Activated T-helper 1 cell treated with Interleukin-2 at 50 U/mL for 16 hours (primary cell): ENCODE results near the gene EDIL3.

Experiments used
- DNase-seq: peaks from one replicate; pipeline ENCODE4 v3.0.0-alpha.2; 2020; ENCODE audit warnings: low read depth

EDIL3 gene

DNA sequence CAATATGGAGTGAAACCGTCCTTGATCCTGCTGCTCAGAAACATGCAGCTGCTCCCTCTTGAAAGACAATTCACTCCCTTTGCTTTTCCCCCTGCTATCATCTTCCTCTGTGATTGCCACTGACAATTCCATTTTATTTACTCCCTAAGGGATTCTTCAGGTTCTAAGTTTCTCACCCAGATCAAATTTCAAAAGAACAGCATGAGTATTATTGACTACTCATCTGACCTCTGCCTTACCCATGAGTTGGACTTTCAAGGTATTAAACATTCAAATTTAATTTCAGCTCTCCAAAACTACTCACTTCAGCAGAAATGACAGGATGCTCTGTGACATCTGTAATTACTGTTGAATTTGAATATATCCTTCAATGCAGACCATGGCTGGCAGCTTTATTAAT lies 427.5 kb downstream of the EDIL3 start:
- DNase-seq, result no peak

DNA sequence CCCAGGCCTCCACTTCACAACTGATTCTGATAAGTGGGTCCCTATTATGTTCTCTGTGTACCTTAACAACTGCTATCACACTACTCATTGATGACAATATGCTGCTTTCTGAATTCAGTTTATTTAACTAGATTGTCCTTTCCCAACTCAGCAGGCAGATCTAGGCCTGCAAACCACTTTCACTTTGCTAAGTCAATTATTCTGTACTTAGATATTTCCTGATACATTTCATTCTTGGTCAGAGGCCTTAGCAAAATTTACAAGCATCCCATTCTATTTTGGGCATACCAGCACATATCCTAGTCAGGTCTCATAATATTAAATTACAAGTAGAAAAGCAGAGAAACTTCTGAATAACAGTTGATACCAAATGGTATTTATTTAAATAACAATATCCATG lies 428.3 kb downstream of the EDIL3 start:
- no peak for DNase-seq

DNA sequence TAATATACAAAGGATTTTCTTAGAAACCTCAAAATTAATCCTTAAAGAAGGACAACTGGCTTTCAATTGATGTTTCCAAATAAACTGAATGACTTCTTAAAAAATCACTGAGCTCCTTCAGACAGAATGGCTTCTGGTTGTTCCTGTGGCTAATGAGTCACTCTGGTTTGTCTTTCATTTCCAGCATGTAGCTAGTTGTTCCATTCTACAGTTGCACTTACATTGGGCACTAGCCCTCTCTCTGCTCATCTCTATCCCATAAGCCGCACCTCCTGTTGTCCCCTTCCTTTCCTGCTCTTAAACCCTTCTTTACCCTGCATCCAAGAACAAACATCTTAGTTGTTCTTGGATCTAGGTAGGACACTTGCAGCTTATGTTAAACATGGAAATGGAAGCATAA lies 428.8 kb downstream of the EDIL3 start:
- DNase-seq, result no peak

DNA sequence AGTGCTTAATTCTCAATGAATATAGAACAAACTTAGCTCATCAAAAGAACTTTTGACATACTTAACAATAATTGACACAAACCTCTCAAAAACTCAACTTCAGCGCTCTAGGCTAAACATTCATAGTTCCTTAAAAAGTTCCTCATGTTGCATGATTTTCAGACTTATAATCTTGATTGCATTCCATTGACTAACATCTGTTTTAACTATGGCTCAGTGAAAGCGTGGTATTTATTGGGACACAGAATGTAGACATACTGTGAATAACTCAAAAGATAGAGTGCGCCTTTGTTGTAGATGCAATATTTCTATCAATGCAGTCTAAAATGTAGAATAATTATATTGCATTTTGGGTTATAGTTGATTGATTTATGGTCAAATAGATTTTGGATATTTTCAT lies 436.9 kb downstream of the EDIL3 start:
- DNase-seq, result no peak

DNA sequence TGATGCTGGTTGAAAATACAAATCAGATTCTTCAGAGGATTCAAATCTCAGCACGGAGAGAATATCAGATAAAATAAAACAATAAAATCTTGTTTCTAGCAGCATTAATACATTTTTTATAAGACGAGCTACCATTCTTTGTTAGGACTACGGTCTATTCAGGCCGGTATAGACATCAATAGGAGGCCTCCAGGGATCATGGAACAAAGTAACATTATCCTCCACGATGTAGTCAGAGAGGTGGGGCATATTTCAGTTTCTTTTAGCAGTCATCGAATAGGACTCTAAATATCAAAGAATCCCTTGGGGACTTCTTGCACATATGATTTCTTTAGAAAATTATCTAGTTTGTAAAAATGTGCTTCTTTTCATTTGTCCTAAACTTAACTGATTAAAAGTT lies 438.2 kb downstream of the EDIL3 start:
- DNase-seq, result no peak

DNA sequence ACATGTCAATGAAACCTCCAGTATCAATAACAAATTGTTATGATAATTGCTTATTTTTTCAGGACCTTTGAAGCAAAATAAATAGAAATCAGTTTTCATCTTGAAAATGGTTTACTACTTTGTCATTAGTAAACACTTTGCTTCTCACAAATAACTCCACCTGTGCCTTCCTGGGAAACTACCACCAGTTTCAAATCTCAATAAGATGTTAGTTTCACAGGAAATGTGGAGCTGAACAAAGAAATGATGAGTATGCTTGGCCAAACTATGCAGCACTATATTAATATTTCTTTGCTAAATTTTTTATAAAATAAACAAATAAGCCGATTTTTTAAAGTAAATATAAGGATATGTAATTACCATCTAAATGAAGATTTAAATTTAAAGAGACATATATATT lies 442.5 kb downstream of the EDIL3 start:
- no peak for DNase-seq

DNA sequence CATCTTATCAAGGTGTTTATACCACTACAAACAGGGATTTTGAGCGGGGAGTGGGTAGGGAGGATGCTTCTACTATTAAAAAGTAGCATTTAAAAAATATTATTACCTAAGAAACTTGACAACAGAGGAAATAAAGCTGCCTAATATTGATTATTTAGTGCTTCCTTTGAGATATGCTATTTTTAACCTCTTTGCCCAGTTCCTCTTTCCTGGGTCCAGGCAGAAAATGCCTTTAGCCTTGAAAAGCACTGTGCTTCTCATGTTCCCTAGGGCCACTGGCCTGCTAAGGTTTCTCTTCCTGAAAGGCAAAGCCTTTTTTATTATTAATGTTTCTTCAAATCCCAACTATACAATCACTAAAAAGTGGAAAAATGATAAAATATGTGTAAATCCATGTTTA lies 446.8 kb downstream of the EDIL3 start:
- no peak for DNase-seq

DNA sequence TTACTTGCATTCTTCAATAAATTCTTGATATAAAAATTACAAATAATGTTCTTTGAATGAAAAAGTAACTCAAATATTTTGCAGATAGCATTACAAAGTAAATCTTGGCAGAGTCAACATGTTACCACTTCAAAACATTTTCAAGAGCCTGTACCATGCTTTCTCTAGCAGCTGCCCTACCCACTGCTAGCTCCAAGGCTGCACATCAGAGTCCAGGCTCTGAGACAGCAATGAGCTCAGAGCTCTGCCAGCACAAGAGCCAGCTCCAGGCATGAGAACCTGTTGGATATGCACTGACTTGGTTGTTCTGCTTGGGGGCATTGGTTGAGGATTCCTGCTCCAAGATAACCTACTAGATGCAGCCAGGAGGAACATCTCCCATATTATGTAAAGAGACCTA lies 452.7 kb downstream of the EDIL3 start:
- DNase-seq, result no peak

DNA sequence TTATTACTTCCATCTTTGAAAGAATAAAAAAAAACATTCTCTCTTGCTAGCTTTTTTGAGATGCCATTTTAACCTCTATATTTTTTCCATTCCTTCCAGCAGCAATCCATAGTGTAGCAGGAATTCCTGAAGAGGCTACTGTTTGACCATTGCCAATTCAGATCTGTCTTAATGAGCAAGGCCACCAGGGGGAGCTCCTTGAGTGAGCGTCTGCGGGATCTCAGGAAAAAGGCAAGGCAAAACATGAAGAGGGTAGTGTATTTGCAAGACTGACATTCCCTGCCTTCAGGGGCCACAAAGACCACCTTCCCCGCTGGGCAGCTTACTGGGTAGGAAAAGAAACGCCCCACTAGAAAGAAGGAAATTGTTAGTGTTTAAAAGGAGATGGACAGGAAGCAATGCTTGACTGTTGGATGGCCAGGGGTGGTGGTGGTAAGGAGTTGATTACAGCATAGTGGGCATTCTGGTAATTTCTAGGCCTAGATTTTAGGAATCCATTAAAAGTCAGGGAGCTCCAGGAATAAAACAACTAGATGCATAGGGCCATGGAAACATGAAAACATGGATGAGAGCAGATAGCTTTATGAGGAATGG lies 457.4 kb downstream of the EDIL3 start:
- no peak for DNase-seq

DNA sequence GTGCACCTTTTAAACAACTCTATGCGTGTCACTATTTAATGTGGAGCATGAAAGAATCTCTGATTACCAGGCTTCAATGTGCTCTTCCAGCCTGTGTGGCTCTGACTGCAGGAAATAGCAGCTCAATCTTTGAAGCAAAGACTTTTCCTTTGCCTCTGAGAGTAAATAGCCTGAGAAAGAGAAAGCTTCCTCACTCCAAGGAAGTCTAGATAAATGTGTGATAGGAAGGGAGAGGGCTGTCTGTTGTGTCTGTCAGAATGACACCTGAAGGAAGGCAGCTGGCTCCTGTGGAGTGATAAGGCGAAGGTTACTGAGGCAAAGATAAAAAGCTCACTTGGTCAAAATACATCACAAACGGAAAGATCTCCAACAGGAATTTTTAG lies 458.7 kb downstream of the EDIL3 start:
- no peak for DNase-seq

DNA sequence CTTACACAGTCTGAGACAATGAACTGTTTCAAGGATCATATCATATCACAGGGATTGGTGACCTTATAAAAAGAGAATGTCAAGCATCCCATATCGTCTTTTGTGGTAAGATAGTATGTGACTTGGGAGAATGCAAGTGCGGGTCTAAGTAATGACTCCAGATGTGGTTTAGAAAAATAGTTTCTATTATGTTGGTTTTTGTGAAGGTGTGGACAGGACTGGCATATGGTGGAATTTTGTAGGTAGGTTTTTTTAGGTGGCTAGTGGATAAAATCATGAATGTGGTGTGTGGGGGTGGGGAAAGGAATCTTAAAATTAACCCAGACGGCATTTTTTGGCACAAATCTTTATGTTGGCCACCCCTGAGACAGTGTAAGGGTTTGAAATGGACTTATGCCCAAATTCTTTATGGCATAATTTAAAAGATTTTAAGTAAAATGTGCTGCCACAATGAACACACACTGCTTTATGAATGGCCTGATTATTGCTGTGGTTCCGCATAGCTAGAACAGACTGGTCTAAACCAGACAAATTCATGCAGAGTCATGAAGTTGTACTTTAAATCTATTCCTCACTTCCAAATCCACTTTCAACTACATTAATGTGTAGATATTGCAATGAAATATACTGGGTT lies 459.2 kb downstream of the EDIL3 start:
- no peak for DNase-seq

DNA sequence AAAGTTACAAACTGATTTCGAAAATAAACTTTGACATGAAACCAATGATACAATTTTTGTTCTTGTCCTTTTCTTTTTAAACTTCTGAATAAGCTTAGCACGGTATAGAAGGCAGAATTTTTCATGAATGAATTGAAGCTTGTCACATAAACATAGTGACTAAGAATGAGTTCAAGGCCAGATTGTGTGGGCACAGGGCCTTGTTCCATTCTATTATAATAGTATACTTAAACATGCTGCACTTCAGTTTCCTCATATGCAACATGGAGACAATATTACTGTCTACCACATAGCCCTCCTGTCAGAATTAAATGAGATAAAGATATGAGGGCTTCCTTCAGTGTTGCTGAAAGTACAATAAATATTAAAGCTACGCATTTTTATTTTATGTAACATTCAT lies 459.8 kb downstream of the EDIL3 start:
- no peak for DNase-seq

DNA sequence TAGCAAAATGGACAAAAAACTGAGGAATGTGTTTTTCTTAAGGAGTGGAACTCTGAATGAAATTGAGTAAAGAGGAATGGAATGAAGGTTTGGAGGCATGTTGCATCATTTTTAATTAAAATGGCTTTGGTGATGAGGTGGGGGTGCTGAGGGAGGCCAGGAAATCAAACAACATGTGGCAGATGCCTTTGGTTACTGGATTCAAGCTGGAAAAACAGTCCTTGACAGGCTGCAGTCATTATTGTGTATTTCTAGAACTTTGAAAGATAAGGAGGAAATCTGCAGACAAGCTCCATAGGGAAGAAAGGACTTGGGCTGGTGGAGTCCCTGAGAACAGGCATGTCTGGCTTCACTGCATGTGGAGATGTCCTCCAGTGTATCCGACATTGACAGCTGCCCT lies 460.5 kb downstream of the EDIL3 start:
- no peak for DNase-seq

DNA sequence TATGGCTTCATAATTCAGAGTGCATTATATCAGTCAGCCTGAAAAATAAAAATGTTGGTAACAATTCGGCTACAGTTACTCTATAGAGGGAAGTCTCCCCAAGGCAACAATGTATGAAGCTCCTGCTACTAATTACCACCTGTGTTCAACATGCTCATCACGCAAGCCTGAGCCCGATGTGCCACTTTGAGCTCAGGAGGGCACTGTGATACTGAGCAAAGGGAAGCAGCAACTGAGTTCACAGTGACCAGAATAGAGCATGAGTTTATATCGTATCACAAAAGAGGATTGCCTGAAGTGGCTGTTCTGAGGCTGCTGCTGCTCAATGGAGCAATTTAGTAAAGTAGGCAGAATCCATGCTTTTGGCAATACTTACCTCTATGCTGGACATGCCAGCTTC lies 462.0 kb downstream of the EDIL3 start:
- DNase-seq, result no peak

DNA sequence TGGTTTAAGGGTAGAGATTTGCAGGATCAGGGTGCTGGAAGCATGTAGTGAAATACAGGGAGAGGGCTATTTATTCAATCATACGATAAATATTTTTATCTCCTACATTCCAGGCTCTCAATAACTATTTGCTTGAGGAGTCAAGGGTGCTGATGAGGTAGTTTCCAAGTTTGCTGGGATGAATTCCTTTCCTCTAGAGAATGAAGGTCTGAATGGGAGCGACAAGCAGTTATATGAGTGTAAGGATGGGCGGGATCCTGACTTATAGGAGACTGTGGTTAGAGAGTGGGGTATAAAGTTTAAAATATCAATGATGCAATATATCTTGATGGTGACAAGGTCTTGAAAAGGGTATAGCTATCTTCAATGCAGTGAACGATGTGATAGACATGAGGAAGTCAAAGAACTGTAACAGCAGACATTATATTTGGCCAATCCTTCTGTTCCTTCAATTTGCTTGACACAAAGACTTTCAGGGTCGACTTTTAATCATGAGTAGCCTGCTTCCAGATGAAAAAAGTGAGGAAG lies 462.9 kb downstream of the EDIL3 start:
- DNase-seq, result no peak

DNA sequence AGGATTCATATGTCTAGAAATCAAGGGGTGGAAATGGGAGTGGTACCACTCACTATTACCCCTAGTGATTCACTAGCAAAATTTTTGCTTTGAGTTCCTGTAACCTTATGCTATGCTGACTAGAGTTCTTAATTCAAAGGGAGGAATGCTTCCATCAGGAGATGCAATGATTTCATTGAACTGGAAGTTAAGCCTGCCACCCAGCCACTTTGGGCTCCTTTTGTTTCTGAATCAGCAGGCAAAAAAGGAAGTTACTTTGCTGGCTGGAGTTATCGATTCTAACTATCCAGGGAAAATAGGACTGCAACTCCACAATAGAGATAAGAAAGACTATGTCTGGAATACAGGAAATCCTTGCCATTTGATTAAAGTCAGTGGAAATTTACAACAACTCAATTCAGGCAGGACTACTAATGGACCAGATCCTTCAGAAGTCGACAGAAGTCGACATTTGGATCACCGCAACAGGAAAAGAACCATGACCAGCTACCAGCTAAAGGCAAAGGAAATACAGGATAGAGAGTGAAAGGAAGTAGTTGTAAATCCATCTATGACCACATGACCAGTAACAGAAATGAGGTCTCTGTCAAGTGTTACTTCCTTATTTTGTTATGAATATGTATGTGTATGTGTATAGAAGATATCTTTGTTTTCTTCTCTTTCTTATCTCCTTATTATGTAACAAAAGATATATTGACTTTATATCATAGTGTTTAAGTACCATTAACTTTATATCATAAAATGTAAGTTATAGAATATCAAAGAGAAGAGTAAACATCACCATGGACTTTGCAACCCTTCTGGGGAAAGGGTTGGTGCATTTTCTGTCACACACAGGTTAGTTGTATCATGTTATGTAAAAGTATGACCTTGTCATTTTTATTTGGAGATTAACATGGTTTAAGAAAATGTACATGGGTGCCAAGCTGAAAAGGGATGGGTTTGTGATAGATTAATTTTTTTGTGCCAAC lies 465.3 kb downstream of the EDIL3 start:
- no peak for DNase-seq

DNA sequence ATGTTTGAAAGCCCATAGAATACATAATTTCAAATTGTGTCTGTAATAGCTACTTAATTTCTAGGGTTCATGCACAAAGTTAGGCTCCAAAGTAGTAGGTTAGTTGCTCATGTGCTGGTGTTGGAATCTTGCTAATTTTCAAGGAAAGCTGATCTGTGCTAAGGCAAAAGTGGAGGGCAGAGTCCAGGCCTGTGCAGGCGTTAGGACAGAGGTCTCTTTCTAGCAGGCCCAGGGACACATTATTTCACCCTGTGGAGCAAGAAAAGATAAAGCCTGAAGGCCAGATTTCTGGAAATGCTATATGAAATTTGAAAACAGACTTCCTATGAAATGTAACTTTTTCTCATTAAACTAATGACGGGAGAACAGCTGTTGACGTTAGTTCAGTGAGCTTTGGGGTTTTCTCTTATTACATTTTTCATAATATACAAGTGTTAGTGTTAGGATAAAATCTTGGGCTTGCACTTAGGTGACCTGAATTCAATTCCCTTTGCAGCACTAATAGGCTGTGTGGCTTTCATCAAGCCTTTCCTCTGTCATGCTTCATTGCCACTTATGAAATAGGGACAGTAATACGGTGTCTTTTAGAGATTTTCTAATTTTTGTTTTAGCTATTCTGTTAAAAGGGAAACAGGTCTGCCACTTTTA lies 467.3 kb downstream of the EDIL3 start:
- no peak for DNase-seq

DNA sequence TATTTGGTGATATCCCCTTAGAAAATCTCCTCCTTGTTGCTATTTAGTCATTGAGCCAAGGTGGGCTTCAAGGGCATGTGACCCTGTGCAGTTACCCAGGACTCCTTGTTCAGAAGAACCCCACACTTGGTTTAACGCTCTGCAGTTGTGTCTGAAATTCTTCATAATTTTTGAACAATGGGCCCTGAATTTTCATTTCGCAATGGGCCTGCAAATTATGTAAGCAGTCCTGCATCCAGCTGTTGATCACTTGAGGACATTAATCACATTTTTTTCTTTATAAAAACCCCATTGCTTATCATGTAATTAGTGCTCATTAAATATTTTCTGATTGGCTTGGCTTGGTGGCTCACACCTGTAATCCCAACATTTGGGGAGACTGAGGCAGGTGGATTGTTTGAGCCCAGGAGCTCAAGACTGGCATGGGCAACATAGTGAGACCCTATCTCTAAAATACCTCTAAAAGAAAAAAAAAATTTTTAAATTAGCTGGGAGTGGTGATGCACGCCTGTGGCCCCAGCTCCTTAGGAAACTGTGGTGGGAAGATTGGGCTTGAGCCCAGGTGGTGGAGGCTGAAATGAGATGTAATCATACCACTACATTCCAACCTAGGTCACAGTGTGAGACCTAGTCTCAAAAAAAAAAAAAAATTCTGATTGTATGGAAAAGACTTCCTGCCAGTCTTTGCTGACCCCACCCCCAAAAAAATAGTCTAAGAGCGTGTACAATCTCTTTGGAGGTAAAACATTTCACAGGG lies 469.8 kb downstream of the EDIL3 start:
- no peak for DNase-seq

DNA sequence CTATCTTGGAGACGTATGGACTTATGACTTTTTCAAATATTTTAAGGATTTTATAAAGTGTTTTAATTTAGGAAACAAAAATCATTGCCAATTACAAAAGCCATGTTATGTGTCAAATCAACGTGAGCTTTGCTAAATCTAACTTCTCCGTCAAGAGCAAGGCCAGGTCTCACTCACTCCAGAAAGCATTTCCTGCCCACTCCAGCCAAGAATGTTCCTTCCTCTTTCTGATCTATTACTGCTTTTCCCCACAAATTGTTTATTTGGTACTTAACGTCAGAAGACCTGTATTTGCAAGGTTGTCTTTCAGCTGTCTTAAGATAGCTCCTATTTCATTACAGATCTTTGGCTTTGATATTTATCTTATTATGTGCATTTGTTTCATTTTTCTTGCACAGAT lies 470.5 kb downstream of the EDIL3 start:
- no peak for DNase-seq

DNA sequence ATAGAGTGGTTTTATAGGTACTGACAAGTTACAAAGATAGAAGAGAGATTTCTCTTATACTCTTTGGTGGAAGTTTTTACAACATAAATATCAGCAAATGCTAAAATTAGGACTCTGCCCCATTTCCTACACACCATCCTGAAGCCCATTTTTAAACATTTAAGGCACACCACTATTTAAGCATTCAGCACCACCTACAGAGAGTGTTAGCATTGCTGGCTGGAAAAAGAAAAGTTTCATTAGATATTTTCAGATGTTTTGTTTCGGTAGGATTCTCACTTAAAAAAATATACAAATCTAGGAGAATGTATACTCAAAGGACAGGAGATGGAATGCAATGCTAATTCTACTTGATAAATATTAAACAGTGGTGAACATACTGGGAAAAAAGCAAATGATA lies 471.1 kb downstream of the EDIL3 start:
- no peak for DNase-seq

DNA sequence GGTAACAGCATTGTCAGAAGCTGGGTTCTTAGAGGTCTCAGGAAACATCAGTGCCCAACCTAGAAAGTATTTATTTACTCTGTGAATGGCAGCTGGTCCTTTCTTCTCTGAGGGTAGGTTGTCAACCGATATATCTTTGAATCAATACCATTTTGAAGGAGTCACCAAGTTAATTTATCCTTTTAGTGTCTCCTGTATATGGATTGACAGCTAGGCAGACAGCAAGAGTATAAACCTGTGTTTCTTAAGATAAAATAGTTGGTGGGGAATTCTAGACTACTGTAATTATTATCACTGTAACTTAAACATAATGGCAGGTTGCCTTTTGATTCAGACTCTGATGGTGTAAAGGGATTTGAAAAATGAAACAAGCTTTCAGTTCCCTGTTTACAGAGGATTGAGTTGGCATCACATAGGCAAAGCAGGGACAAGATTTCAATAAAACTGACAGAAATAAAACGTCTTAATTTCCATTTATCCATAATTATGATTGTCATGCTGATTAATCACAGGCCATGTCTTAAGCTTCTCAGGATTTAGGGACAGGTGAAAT lies 473.2 kb downstream of the EDIL3 start:
- DNase-seq, result no peak
